BLaER1 treated with 17β-estradiol and CSF1 and Interleukin-3, amounts not matched to agents 10 nM and 100 nM (cell line): ENCODE data around the gene GRHL1.

ENCODE experiments used
- H3K27ac ChIP-seq, 11 experiments: shearing (Covaris generic); formaldehyde crosslinking; 2 replicates each; pipeline ENCODE4 v1.8.1; 2022
- H3K27me3 ChIP-seq, 11 experiments: shearing (Covaris generic); formaldehyde crosslinking; 2 replicates each; pipeline ENCODE4 v1.8.1; 2022
- H3K36me3 ChIP-seq, 11 experiments: shearing (Covaris generic); formaldehyde crosslinking; 2 replicates each; pipeline ENCODE4 v1.8.1; 2022
- H3K4me1 ChIP-seq, 10 experiments: shearing (Covaris generic); formaldehyde crosslinking; 2 replicates each; pipeline ENCODE4 v1.8.1; 2022
- H3K4me2 ChIP-seq, 11 experiments: shearing (Covaris generic); formaldehyde crosslinking; 2 replicates each; pipeline ENCODE4 v1.8.1; 2022
- H3K4me3 ChIP-seq, 10 experiments: shearing (Covaris generic); formaldehyde crosslinking; 2 replicates each; pipeline ENCODE4 v1.8.1; 2022
- H3K9ac ChIP-seq, 11 experiments: shearing (Covaris generic); formaldehyde crosslinking; 2 replicates each; pipeline ENCODE4 v1.8.1; 2022
- H3K9me3 ChIP-seq, 11 experiments: shearing (Covaris generic); formaldehyde crosslinking; replicated peaks in 1 of 11; 2 replicates each; pipeline ENCODE4 v1.8.1; 2022
- H4K20me1 ChIP-seq, 11 experiments: shearing (Covaris generic); formaldehyde crosslinking; 2 replicates each; pipeline ENCODE4 v1.8.1; 2022
- Cebpa-rat ChIP-seq, 11 experiments: shearing (Covaris generic); IDR thresholded peaks; 2 replicates each; pipeline ENCODE4 v1.8.1; 2022

Gene GRHL1

GRCh38 chr2:9992427-9993187, 41.1 kb downstream of the GRHL1 start:
- H3K27ac ChIP-seq, result no peak overlapping the region

GRCh38 chr2:9993488-9994165, 42.1 kb downstream of the GRHL1 start:
- peak overlapping the region in 2 of 11 experiments; percentile 1 to 19; a peak in 1 of 22 replicates for H3K4me2 ChIP-seq
- no peaks in the 10 kb centered on the region for H3K36me3 ChIP-seq
- H3K9ac ChIP-seq, result no peak overlapping the region
- no peak for TF ChIP-seq Cebpa-rat (IDR thresholded peaks at IDR 0.05)
- H4K20me1 ChIP-seq, result no peaks in the 10 kb centered on the region
- H3K4me3 ChIP-seq, result no peak overlapping the region
- H3K9me3 ChIP-seq, result no peaks in the 10 kb centered on the region
- H3K4me1 ChIP-seq, result peaks cover 13 to 35% (median 15%) of the 10 kb centered on the region in 10 experiments
- no peaks in the 10 kb centered on the region for H3K27me3 ChIP-seq
- H3K27ac ChIP-seq, result no peak overlapping the region

More at GRCh38 chr2:9992427-9993187, 41.1 kb downstream of the GRHL1 start:
- Histone ChIP-seq H3K4me1 (peaks cover 15 to 35% (median 19%) of the 10 kb centered on the region in 10 experiments), H4K20me1 (no peaks in the 10 kb centered on the region), H3K27me3 (no peaks in the 10 kb centered on the region), H3K4me3 (no peak overlapping the region), H3K36me3 (no peaks in the 10 kb centered on the region), H3K9ac (no peak overlapping the region), H3K9me3 (no peaks in the 10 kb centered on the region), H3K4me2 (peak overlapping the region; percentile 49 to 86 (median 68); a peak in 21 of 22 replicates)
- TF ChIP-seq Cebpa-rat (IDR thresholded peaks at IDR 0.05), result no peak

GRCh38 chr2:9994462-9994861, 43.0 kb downstream of the GRHL1 start:
- TF ChIP-seq Cebpa-rat (IDR thresholded peaks at IDR 0.05), result no peak
- H3K27me3 ChIP-seq, result no peaks in the 10 kb centered on the region
- H3K27ac ChIP-seq, result no peak overlapping the region

GRCh38 chr2:9995059-9995458, 43.6 kb downstream of the GRHL1 start:
- H3K4me3 ChIP-seq, result no peak overlapping the region
- H3K27me3 ChIP-seq, result no peaks in the 10 kb centered on the region
- H3K4me1 ChIP-seq, result peaks cover 13 to 27% (median 15%) of the 10 kb centered on the region in 10 experiments
- H3K9ac ChIP-seq, result no peak overlapping the region
- H3K27ac ChIP-seq, result no peak overlapping the region
- H3K9me3 ChIP-seq, result no peaks in the 10 kb centered on the region
- no peaks in the 10 kb centered on the region for H4K20me1 ChIP-seq
- no peak overlapping the region for H3K4me2 ChIP-seq
- H3K36me3 ChIP-seq, result no peaks in the 10 kb centered on the region
- TF ChIP-seq Cebpa-rat (IDR thresholded peaks at IDR 0.05), result no peak

More at GRCh38 chr2:9994462-9994861, 43.0 kb downstream of the GRHL1 start:
- Histone ChIP-seq H3K9ac (no peak overlapping the region), H4K20me1 (no peaks in the 10 kb centered on the region), H3K4me2 (no peak overlapping the region), H3K36me3 (no peaks in the 10 kb centered on the region), H3K4me1 (peaks cover 13 to 33% (median 15%) of the 10 kb centered on the region in 10 experiments), H3K9me3 (no peaks in the 10 kb centered on the region), H3K4me3 (no peak overlapping the region)

GRCh38 chr2:9996321-9996720, 44.8 kb downstream of the GRHL1 start:
- H4K20me1 ChIP-seq, result no peaks in the 10 kb centered on the region
- TF ChIP-seq Cebpa-rat (IDR thresholded peaks at IDR 0.05), result no peak
- H3K36me3 ChIP-seq, result no peaks in the 10 kb centered on the region
- no peak overlapping the region for H3K4me2 ChIP-seq
- peaks cover 12 to 21% (median 14%) of the 10 kb centered on the region in 10 experiments for H3K4me1 ChIP-seq
- H3K9me3 ChIP-seq, result no peaks in the 10 kb centered on the region
- no peak overlapping the region for H3K4me3 ChIP-seq
- no peaks in the 10 kb centered on the region for H3K27me3 ChIP-seq
- no peak overlapping the region for H3K27ac ChIP-seq
- no peak overlapping the region for H3K9ac ChIP-seq

- H3K9me3 ChIP-seq, result no peaks in the 10 kb centered on the region
- H3K36me3 ChIP-seq, result no peaks in the 10 kb centered on the region
- peaks cover 0 to 22% (median 15%) of the 10 kb centered on the region in 10 experiments; a peak in 14 of 20 replicates for H3K4me1 ChIP-seq
- TF ChIP-seq Cebpa-rat (IDR thresholded peaks at IDR 0.05), result no peak
- H3K4me3 ChIP-seq, result no peak overlapping the region
- H3K27me3 ChIP-seq, result no peaks in the 10 kb centered on the region
- no peak overlapping the region for H3K4me2 ChIP-seq
- H3K9ac ChIP-seq, result no peak overlapping the region
- no peak overlapping the region for H3K27ac ChIP-seq
- H4K20me1 ChIP-seq, result no peaks in the 10 kb centered on the region
Observed at GRCh38 chr2:9997936-9998335, 46.4 kb downstream of the GRHL1 start.

GRCh38 chr2:9998916-9999654, 47.6 kb downstream of the GRHL1 start:
- no peak overlapping the region for H3K4me2 ChIP-seq
- H3K4me3 ChIP-seq, result no peak overlapping the region
- no peak overlapping the region for H3K27ac ChIP-seq
- H4K20me1 ChIP-seq, result no peaks in the 10 kb centered on the region
- H3K4me1 ChIP-seq, result peaks cover 0 to 26% (median 15%) of the 10 kb centered on the region in 10 experiments; a peak in 14 of 20 replicates
- H3K9ac ChIP-seq, result no peak overlapping the region
- TF ChIP-seq Cebpa-rat (IDR thresholded peaks at IDR 0.05), result no peak
- no peaks in the 10 kb centered on the region for H3K9me3 ChIP-seq
- H3K36me3 ChIP-seq, result no peaks in the 10 kb centered on the region
- no peaks in the 10 kb centered on the region for H3K27me3 ChIP-seq

GRCh38 chr2:9999693-10000092, 48.2 kb downstream of the GRHL1 start:
- H3K4me2 ChIP-seq, result no peak overlapping the region
- no peak for TF ChIP-seq Cebpa-rat (IDR thresholded peaks at IDR 0.05)
- peaks cover 0 to 26% (median 15%) of the 10 kb centered on the region in 10 experiments; a peak in 14 of 20 replicates for H3K4me1 ChIP-seq
- H3K27me3 ChIP-seq, result no peaks in the 10 kb centered on the region
- no peaks in the 10 kb centered on the region for H3K36me3 ChIP-seq
- H3K9me3 ChIP-seq, result no peaks in the 10 kb centered on the region
- H4K20me1 ChIP-seq, result no peaks in the 10 kb centered on the region
- no peak overlapping the region for H3K9ac ChIP-seq
- H3K27ac ChIP-seq, result no peak overlapping the region
- no peak overlapping the region for H3K4me3 ChIP-seq

GRCh38 chr2:10000541-10000940, 49.0 kb downstream of the GRHL1 start:
- Histone ChIP-seq H3K4me1 (peaks cover 0 to 26% (median 16%) of the 10 kb centered on the region in 10 experiments; a peak in 15 of 20 replicates), H3K9me3 (peaks cover 0 to 1% (median 0%) of the 10 kb centered on the region in 11 experiments; a peak in 2 of 22 replicates), H3K27ac (peak overlapping the region in 1 of 11 experiments; percentile 61; a peak in 2 of 22 replicates), H4K20me1 (no peaks in the 10 kb centered on the region), H3K4me2 (no peak overlapping the region), H3K27me3 (no peaks in the 10 kb centered on the region), H3K9ac (no peak overlapping the region), H3K4me3 (no peak overlapping the region), H3K36me3 (no peaks in the 10 kb centered on the region)
- TF ChIP-seq Cebpa-rat (IDR thresholded peaks at IDR 0.05), result no peak
